NCI-H2081 (cell line): ENCODE measurements around the gene DNAJC3.
"Not testable (repeated sequence)": the region's sequence is repeated elsewhere in the genome, so short reads cannot be mapped to it uniquely, and the experiment has no call there.

Source experiments
- DNase-seq, 2 experiments: peaks; one replicate each; lab custom pipeline; 2025; lab: John Stamatoyannopoulos, UW

DNAJC3 gene

GRCh38 chr13:95676762-95677563, at the start of gene DNAJC3:
TSS of gene DNAJC3 (plus strand) at chr13:95677139. CDS start at chr13:95677256, 117 bp downstream.
- peak; percentile 95 to 97 for DNase-seq

- DNase-seq: no peak
These were observed 49.3 kb upstream of the DNAJC3 start for GRCh38 chr13:95627590-95627989.

GRCh38 chr13:95628488-95628887, 48.5 kb upstream of the DNAJC3 start:
- DNase-seq: no peak

- no peak for DNase-seq
These were observed 47.9 kb upstream of the DNAJC3 start for GRCh38 chr13:95629071-95629470.

- no peak for DNase-seq
These were observed 46.3 kb upstream of the DNAJC3 start for GRCh38 chr13:95630593-95630992.

GRCh38 chr13:95636853-95637252, 40.1 kb upstream of the DNAJC3 start:
- no peak for DNase-seq

GRCh38 chr13:95641291-95642027, 35.5 kb upstream of the DNAJC3 start:
- no peak for DNase-seq

GRCh38 chr13:95642028-95642621, 34.8 kb upstream of the DNAJC3 start:
- DNase-seq: no peak

- DNase-seq: no peak
These were observed 33.9 kb upstream of the DNAJC3 start for GRCh38 chr13:95642999-95643398.

- peak; percentile 4 to 42 for DNase-seq
These were observed 33.4 kb upstream of the DNAJC3 start for GRCh38 chr13:95643571-95643935.

GRCh38 chr13:95643936-95644598, 32.9 kb upstream of the DNAJC3 start:
- peak; percentile 24 to 44 for DNase-seq

GRCh38 chr13:95644601-95645052, 32.3 kb upstream of the DNAJC3 start, which contains the start of gene DZIP1:
TSS of gene DZIP1 (minus strand) at chr13:95644706. CDS start at chr13:95642029, 2,677 bp downstream.
- DNase-seq: peak; percentile 83 to 90

- DNase-seq: no peak
These were observed 29.6 kb upstream of the DNAJC3 start for GRCh38 chr13:95647321-95647720.

GRCh38 chr13:95650696-95651095, 26.2 kb upstream of the DNAJC3 start:
- no peak for DNase-seq

- no peak for DNase-seq
These were observed 24.6 kb upstream of the DNAJC3 start for GRCh38 chr13:95652244-95652764.

- DNase-seq: no peak
These were observed 24.1 kb upstream of the DNAJC3 start for GRCh38 chr13:95652821-95653220.

- DNase-seq: no peak
These were observed 20.4 kb upstream of the DNAJC3 start for GRCh38 chr13:95656386-95657015.

- no peak for DNase-seq
These were observed 17.4 kb upstream of the DNAJC3 start for GRCh38 chr13:95659500-95659899.

GRCh38 chr13:95660981-95661581, 15.9 kb upstream of the DNAJC3 start:
- DNase-seq: peak; percentile 42 to 56

GRCh38 chr13:95667235-95667634, 9.7 kb upstream of the DNAJC3 start:
- DNase-seq: not testable (repeated sequence)

- DNase-seq: no peak
These were observed 5.3 kb upstream of the DNAJC3 start for GRCh38 chr13:95671597-95671996.
